Spleen (tissue), 7 donors: Measurements from ENCODE around the gene ETFDH.
A peak's percentile ranks its signal among the peaks of the same experiment; 100 is the strongest.

Source experiments
- CTCF ChIP-seq, 11 experiments: fragments of 200-600 bp in 7 of 11; fragments of 450-650 bp in 4 of 11; sonication (generic) in 4 of 11; IDR thresholded peaks in 8 of 11; conservative IDR thresholded peaks in 3 of 11; 1 replicate in 7 of 11; 2 replicates in 4 of 11; pipeline versions ENCODE4 v1.4.0 to v1.8.0; 2016 to 2021; ENCODE audit warnings: antibody characterized with exemption in 11 of 11, inconsistent platforms in 4 of 11, mild to moderate bottlenecking in 1 of 11
- POLR2A ChIP-seq, 3 donors: fragments of 450-650 bp; IDR thresholded peaks; one replicate each; pipeline ENCODE4 v1.5.1; 2017; ENCODE audit warnings: antibody characterized with exemption in 3 of 3, mild to moderate bottlenecking in 1 of 3
- POLR2AphosphoS5 ChIP-seq, 3 donors: sonication (generic); formaldehyde crosslinking; IDR thresholded peaks; one replicate each; pipeline ENCODE4 v1.5.1; 2017; ENCODE audit warnings: antibody characterized with exemption in 3 of 3
- donor health status: DM: no; HTN: no; CAD: no; lungs with moderate emphysema.
- donor health status: DM: no; HTN: no; CAD: no.
- donor health status: DM: no; HTN: no; CAD: no.

GRCh38 chr4:158671915-158672806 lies at the start of gene ETFDH:
- TF ChIP-seq CTCF (IDR thresholded peaks at IDR 0.05 in 8 of 11, conservative IDR thresholded peaks at IDR 0.05 in 3 of 11): peak; percentile 66 to 83 (median 77)
- peak in 2 of 3 donors; percentile 71 to 75 for TF ChIP-seq POLR2A (IDR thresholded peaks at IDR 0.05)
- peak; percentile 96 to 98 (median 98) for TF ChIP-seq POLR2AphosphoS5 (IDR thresholded peaks at IDR 0.05)
